HG02981 (cell line): ENCODE data around the gene KRTAP10-2.

Experiments
- ATAC-seq: cut with Tn5 transposase; IDR thresholded peaks from one replicate; pipeline ENCODE4 v1.9.1; 2021; ENCODE audit warnings: mild to moderate bottlenecking, moderate library complexity; ENCODE audit not compliant: unreplicated experiment

The KRTAP10-2 gene

GRCh38 chr21:44540741-44541288, 10.5 kb downstream of the KRTAP10-2 start:
- ATAC-seq = no peak

GRCh38 chr21:44539991-44540666, 11.2 kb downstream of the KRTAP10-2 start, which contains the start of gene KRTAP10-1:
KRTAP10-1 (minus strand) TSS chr21:44540195; CDS start chr21:44540150, 45 bp downstream.
- ATAC-seq = no peak

- ATAC-seq = no peak
Measured at GRCh38 chr21:44539046-44539445, 12.3 kb downstream of the KRTAP10-2 start.

- no peak for ATAC-seq
Measured at GRCh38 chr21:44537930-44538911, 13.1 kb downstream of the KRTAP10-2 start.

GRCh38 chr21:44535963-44536362, 15.3 kb downstream of the KRTAP10-2 start:
- ATAC-seq = no peak

- ATAC-seq = no peak
Measured at GRCh38 chr21:44534688-44535087, 16.6 kb downstream of the KRTAP10-2 start.

GRCh38 chr21:44533891-44534627, 17.2 kb downstream of the KRTAP10-2 start:
- ATAC-seq = no peak

GRCh38 chr21:44533121-44533890, 18.0 kb downstream of the KRTAP10-2 start:
- no peak for ATAC-seq

GRCh38 chr21:44532712-44533111, 18.6 kb downstream of the KRTAP10-2 start:
- ATAC-seq = no peak

- ATAC-seq = no peak
Measured at GRCh38 chr21:44531606-44532564, 19.4 kb downstream of the KRTAP10-2 start.

GRCh38 chr21:44530903-44531605, 20.3 kb downstream of the KRTAP10-2 start:
- no peak for ATAC-seq

GRCh38 chr21:44530221-44530902, 20.9 kb downstream of the KRTAP10-2 start:
- ATAC-seq = no peak

GRCh38 chr21:44529503-44530125, 21.7 kb downstream of the KRTAP10-2 start:
- no peak for ATAC-seq

- no peak for ATAC-seq
Measured at GRCh38 chr21:44529011-44529421, 22.3 kb downstream of the KRTAP10-2 start.

- ATAC-seq = no peak
Measured at GRCh38 chr21:44528634-44528995, 22.7 kb downstream of the KRTAP10-2 start.

GRCh38 chr21:44527983-44528633, 23.2 kb downstream of the KRTAP10-2 start:
- no peak for ATAC-seq
